Osteoblast (primary cell): Measurements from ENCODE around the gene RARB. TPM values are rescaled to one million over a fixed set of nuclear protein-coding genes. Genes with fewer than 3 reads are reported as not detected.

ENCODE experiments used
- DNase-seq: peaks from one replicate; pipeline ENCODE4 v3.0.0; 2011; ENCODE audit warnings: low spot score, mixed read lengths; ENCODE audit not compliant: insufficient read length; ENCODE audit errors: missing footprints
- H2AFZ ChIP-seq: 2 replicates; pipeline ENCODE4 v1.6.0; 2011; ENCODE audit warnings: mild to moderate bottlenecking, low read length
- H3K27ac ChIP-seq: 2 replicates; pipeline ENCODE4 v1.5.1; 2011; ENCODE audit warnings: mild to moderate bottlenecking, low read depth, low read length, moderate library complexity
- H3K27me3 ChIP-seq: 2 replicates; pipeline ENCODE4 v1.6.0; 2012; ENCODE audit warnings: mild to moderate bottlenecking, control low read depth, inconsistent platforms, low read length, moderate library complexity; ENCODE audit not compliant: insufficient read depth
- H3K36me3 ChIP-seq: 2 replicates; pipeline ENCODE4 v1.5.1; 2011; ENCODE audit warnings: mild to moderate bottlenecking, low read length, control low read depth, moderate library complexity; ENCODE audit not compliant: insufficient read depth
- H3K4me1 ChIP-seq: 2 replicates; pipeline ENCODE4 v1.5.1; 2011; ENCODE audit warnings: mild to moderate bottlenecking, low read length, control low read depth, moderate library complexity; ENCODE audit not compliant: insufficient read depth
- H3K4me2 ChIP-seq: 2 replicates; pipeline ENCODE4 v1.6.0; 2011; ENCODE audit warnings: mild to moderate bottlenecking, low read length; ENCODE audit not compliant: insufficient read depth
- H3K4me3 ChIP-seq: fragments of 200-600 bp; sonication (generic); 3 replicates; pipeline ENCODE4 v1.5.1; 2012; ENCODE audit warnings: mild to moderate bottlenecking, low read length, inconsistent platforms; ENCODE audit not compliant: insufficient read depth
- H3K79me2 ChIP-seq: 2 replicates; pipeline ENCODE4 v1.6.0; 2012; ENCODE audit warnings: mild to moderate bottlenecking, low read length, control low read depth, inconsistent platforms; ENCODE audit not compliant: insufficient read depth
- H3K9me3 ChIP-seq: 2 replicates; pipeline ENCODE4 v1.5.1; 2011; ENCODE audit warnings: low read depth, low read length, control low read depth
- H4K20me1 ChIP-seq: 2 replicates; pipeline ENCODE4 v1.6.0; 2012; ENCODE audit warnings: mild to moderate bottlenecking, low read length, control low read depth; ENCODE audit not compliant: insufficient read depth
- CTCF ChIP-seq: IDR thresholded peaks from 2 replicates; pipeline ENCODE4 v1.5.1; 2011; ENCODE audit warnings: mild to moderate bottlenecking, low read depth, low read length, moderate library complexity; ENCODE audit errors: extremely low read depth
- total RNA-seq: library from RNA; depleted of rRNA; stranded (reverse); fragments of >200 nt; gene quantifications from 2 replicates; pipeline ENCODE4 v1.2.3, GENCODE V29; 2012

RARB gene
- total RNA-seq, 1 donor = 7.6 TPM

GRCh38 chr3:25448750-25449692, 21.0 kb downstream of the RARB start:
- Histone ChIP-seq H4K20me1 (no peaks in the 10 kb centered on the region), H3K79me2 (peaks cover 18% of the 10 kb centered on the region), H3K27me3 (no peaks in the 10 kb centered on the region), H2AFZ (peak overlapping the region; percentile 54), H3K4me1 (peaks cover 15% of the 10 kb centered on the region), H3K4me2 (peak overlapping the region; percentile 58), H3K36me3 (no peaks in the 10 kb centered on the region), H3K4me3 (no peak overlapping the region), H3K9me3 (no peaks in the 10 kb centered on the region), H3K27ac (peak overlapping the region; percentile 30)
- no peak for DNase-seq
- no peak for TF ChIP-seq CTCF

DNA sequence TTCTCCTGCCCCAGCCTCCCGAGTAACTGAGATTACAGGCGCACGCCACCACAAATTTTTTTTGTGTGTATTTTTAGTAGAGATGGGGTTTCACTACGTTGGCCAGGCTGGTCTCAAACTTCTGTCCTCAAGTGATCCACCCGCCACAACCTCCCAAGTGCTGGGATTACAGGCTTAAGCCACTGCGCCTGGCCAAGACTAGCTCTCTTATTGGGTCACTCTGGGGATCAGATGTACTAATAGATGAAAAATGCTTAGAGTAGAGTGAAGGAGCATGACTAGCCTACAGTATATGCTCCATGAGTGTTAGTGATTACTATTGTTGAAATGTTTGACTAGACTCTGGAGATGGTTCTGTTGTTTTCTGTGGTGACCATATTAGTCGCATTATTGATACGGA, 21.8 kb downstream of the RARB start:
- Histone ChIP-seq H3K27me3 (no peaks in the 10 kb centered on the region), H2AFZ (no peak overlapping the region), H3K27ac (no peak overlapping the region), H3K36me3 (no peaks in the 10 kb centered on the region), H3K4me1 (peaks cover 23% of the 10 kb centered on the region), H3K79me2 (peaks cover 11% of the 10 kb centered on the region), H3K9me3 (no peaks in the 10 kb centered on the region), H3K4me2 (no peak overlapping the region), H4K20me1 (no peaks in the 10 kb centered on the region), H3K4me3 (no peak overlapping the region)
- no peak for TF ChIP-seq CTCF
- no peak for DNase-seq

- Histone ChIP-seq H3K4me1 (peaks cover 42% of the 10 kb centered on the region), H3K4me2 (no peak overlapping the region), H3K27me3 (no peaks in the 10 kb centered on the region), H3K36me3 (no peaks in the 10 kb centered on the region), H4K20me1 (no peaks in the 10 kb centered on the region), H3K79me2 (peaks cover 9% of the 10 kb centered on the region), H2AFZ (no peak overlapping the region), H3K9me3 (no peaks in the 10 kb centered on the region), H3K27ac (no peak overlapping the region), H3K4me3 (no peak overlapping the region)
- no peak for TF ChIP-seq CTCF
- no peak for DNase-seq
These were observed 24.1 kb downstream of the RARB start for GRCh38 chr3:25452192-25452591.

- Histone ChIP-seq H3K9me3 (no peaks in the 10 kb centered on the region), H3K4me3 (no peak overlapping the region), H2AFZ (no peak overlapping the region), H3K27ac (no peak overlapping the region), H3K4me1 (peaks cover 46% of the 10 kb centered on the region), H3K79me2 (peaks cover 9% of the 10 kb centered on the region), H3K36me3 (no peaks in the 10 kb centered on the region), H3K4me2 (no peak overlapping the region), H4K20me1 (no peaks in the 10 kb centered on the region), H3K27me3 (no peaks in the 10 kb centered on the region)
- no peak for DNase-seq
- no peak for TF ChIP-seq CTCF
These were observed 24.7 kb downstream of the RARB start for GRCh38 chr3:25452740-25453139.
